OCI-LY7 (cell line): ENCODE data around the gene CD58.

Experiments used
- CTCF ChIP-seq: fragments of 200-600 bp; sonication (generic); conservative IDR thresholded peaks from 2 replicates; pipeline ENCODE4 v1.5.1; 2014; ENCODE audit warnings: mild to moderate bottlenecking, antibody characterized with exemption, low read length, moderate library complexity, mixed read lengths
- EZH2phosphoT487 ChIP-seq: fragments of 200-600 bp; sonication (generic); IDR thresholded peaks from 2 replicates; pipeline ENCODE4 v1.6.1; 2018; ENCODE audit warnings: low read depth, borderline replicate concordance, mild to moderate bottlenecking, mixed run types, antibody characterized with exemption, low read length, moderate library complexity, mixed read lengths

GRCh38 chr1:116557323-116557878 lies 13.4 kb downstream of the CD58 start:
- TF ChIP-seq CTCF = no peak
- TF ChIP-seq EZH2phosphoT487 = no peak
